ENCODE data around the gene RANBP9.

GRCh38 chr6:13759025-13759424, 47.4 kb upstream of the RANBP9 start:
- TF ChIP-seq CTCF (IDR thresholded peaks at IDR 0.05) (no peak), SIN3A (IDR thresholded peaks at IDR 0.05; ENCODE audit: borderline replicate concordance, insufficient read depth, low read depth, low read length) (no peak)

All from Panc1 (cell line).